ENCODE results near the gene CLEC20A. TPM values are rescaled to one million over a fixed set of nuclear protein-coding genes. Genes with fewer than 3 reads are reported as not detected.
A peak's percentile ranks its signal among the peaks of the same experiment; 100 is the strongest.

The CLEC20A gene
- total and polyA plus RNA-seq, 12 donors, result not detected

DNA sequence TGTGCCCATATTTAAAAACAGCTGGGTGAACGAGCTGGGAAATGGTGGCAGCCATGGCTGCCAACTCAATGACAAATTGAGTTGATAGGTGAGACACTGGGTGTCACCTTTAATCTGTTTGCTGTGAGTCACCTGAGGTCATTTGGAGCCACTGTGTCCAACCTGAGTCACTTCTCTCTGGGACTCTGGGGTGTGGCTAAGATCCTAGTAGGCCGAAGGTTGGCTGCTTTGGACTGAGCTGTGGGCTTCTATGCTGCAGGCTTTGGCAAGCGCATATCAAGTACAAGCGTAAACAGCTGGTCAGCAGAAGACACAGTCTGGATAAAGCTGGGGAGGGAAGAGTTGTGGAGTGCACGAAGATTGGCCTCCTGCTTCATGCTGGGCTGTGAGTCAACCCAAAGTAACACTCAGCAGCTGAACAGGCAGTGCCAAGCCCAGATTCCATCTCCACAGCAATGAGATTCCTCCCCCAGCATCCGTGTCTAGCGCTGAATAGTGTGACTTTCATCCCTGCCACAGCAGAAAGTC lies 40.1 kb upstream of the CLEC20A start:
- H3K9me3 ChIP-seq (replicated peaks in 1 of 3), result no peaks in the 10 kb centered on the region
- intact Hi-C loops (cut with DNase I), result no loop called here
- H3K36me3 ChIP-seq (replicated peaks in 1 of 2), result no peaks in the 10 kb centered on the region
- 50 to 74% (median 60%) methylated on average over 4 to 7 of the region's 7 CpGs for WGBS, 4 donors
- H3K4me1 ChIP-seq (replicated peaks in 1 of 2), result peaks cover 0 to 3% of the 10 kb centered on the region in 2 donors
- H3K27ac ChIP-seq, result peak overlapping the region in 1 of 5 donors; percentile 29
- DNase-seq, result peak in 6 of 7 donors; percentile 49 to 78 (median 63)
- no peaks in the 10 kb centered on the region for H3K27me3 ChIP-seq
- H3K4me3 ChIP-seq, result no peak overlapping the region
- TF ChIP-seq, protein P1, sequence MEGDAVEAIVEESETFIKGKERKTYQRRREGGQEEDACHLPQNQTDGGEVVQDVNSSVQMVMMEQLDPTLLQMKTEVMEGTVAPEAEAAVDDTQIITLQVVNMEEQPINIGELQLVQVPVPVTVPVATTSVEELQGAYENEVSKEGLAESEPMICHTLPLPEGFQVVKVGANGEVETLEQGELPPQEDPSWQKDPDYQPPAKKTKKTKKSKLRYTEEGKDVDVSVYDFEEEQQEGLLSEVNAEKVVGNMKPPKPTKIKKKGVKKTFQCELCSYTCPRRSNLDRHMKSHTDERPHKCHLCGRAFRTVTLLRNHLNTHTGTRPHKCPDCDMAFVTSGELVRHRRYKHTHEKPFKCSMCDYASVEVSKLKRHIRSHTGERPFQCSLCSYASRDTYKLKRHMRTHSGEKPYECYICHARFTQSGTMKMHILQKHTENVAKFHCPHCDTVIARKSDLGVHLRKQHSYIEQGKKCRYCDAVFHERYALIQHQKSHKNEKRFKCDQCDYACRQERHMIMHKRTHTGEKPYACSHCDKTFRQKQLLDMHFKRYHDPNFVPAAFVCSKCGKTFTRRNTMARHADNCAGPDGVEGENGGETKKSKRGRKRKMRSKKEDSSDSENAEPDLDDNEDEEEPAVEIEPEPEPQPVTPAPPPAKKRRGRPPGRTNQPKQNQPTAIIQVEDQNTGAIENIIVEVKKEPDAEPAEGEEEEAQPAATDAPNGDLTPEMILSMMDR (IDR thresholded peaks at IDR 0.05), result no peak
- TF ChIP-seq POLR2A (IDR thresholded peaks at IDR 0.05), result no peak

DNA sequence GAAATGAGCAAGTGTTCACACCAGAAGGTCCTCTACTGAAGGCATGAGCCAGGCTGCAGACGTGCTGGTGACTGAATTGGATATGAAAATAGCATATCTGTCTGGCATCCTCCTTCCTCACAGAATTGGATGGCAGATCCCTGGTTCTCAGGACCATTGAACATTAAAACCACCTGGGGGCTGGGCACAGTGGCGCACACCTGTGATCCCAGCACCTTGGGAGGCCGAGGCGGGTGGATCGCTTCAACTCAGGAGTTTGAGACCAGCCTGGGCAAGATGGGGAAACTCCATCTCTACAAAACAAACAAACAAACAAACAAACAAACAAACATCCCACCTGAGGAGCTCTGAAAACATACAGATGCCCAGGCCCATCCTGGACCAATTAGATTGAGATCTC lies 39.6 kb upstream of the CLEC20A start:
- no peaks in the 10 kb centered on the region for H3K27me3 ChIP-seq
- H3K4me1 ChIP-seq (replicated peaks in 1 of 2), result no peaks in the 10 kb centered on the region
- no peaks in the 10 kb centered on the region for H3K36me3 ChIP-seq (replicated peaks in 1 of 2)
- peak overlapping the region in 1 of 5 donors; percentile 29 for H3K27ac ChIP-seq
- peak in 1 of 7 donors; percentile 30 for DNase-seq
- WGBS, 4 donors, result 92 to 100% (median 95%) methylated on average over 5 of the region's 5 CpGs
- TF ChIP-seq, protein P1 (IDR thresholded peaks at IDR 0.05), result no peak
- no peak for TF ChIP-seq POLR2A (IDR thresholded peaks at IDR 0.05)
- H3K9me3 ChIP-seq (replicated peaks in 1 of 3), result no peaks in the 10 kb centered on the region
- no peak overlapping the region for H3K4me3 ChIP-seq
- intact Hi-C loops (cut with DNase I), result no loop called here

DNA sequence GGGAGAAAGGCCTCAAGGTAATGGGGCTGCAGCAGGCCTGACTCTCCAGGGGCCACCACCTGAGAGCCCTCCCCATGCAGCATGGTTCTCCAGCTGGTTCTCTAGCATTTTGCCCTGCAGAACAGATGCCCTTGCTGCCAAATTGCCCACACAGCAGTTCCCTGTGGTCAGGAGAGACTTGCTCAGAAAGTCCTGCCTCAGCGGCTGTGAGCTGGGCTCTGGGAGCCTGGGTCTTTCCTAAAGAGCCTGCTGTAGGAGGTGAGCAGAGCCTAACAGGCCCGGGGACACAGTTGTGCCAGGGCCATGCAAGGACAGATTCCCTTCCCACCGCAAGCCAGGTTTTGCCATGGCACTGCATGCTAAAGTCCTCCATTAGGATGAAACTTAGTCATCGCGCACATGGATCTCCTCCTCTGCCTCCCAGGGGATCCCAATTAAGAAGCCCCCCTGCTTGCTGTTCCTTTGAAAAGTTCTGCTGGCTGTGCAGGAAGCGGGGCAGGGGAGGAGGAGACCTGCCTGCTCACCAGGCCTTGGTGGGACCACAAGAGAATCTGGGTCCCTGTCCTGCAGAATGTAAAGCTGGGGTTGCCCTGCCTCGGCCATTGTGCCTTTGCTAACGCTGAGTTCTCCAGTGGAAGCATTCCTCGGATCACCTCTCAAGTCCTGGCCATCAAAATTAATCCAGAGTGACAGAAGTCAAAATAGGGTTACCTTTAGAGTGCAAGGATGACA lies 37.5 kb upstream of the CLEC20A start:
- DNase-seq, result peak in 1 of 7 donors; percentile 35
- no peaks in the 10 kb centered on the region for H3K9me3 ChIP-seq (replicated peaks in 1 of 3)
- TF ChIP-seq, protein P1 (IDR thresholded peaks at IDR 0.05), result no peak
- TF ChIP-seq POLR2A (IDR thresholded peaks at IDR 0.05), result no peak
- no peaks in the 10 kb centered on the region for H3K27me3 ChIP-seq
- no peaks in the 10 kb centered on the region for H3K36me3 ChIP-seq (replicated peaks in 1 of 2)
- WGBS, 4 donors, result 94 to 96% (median 95%) methylated on average over 5 to 9 of the region's 9 CpGs
- H3K4me3 ChIP-seq, result no peak overlapping the region
- intact Hi-C loops (cut with DNase I), result loop anchor here in 1 of 2 donors (5.0 kb wide), 1 partner anchor 468 kb away; no protein-coding TSS in a partner anchor
- H3K27ac ChIP-seq, result no peak overlapping the region
- H3K4me1 ChIP-seq (replicated peaks in 1 of 2), result no peaks in the 10 kb centered on the region

DNA sequence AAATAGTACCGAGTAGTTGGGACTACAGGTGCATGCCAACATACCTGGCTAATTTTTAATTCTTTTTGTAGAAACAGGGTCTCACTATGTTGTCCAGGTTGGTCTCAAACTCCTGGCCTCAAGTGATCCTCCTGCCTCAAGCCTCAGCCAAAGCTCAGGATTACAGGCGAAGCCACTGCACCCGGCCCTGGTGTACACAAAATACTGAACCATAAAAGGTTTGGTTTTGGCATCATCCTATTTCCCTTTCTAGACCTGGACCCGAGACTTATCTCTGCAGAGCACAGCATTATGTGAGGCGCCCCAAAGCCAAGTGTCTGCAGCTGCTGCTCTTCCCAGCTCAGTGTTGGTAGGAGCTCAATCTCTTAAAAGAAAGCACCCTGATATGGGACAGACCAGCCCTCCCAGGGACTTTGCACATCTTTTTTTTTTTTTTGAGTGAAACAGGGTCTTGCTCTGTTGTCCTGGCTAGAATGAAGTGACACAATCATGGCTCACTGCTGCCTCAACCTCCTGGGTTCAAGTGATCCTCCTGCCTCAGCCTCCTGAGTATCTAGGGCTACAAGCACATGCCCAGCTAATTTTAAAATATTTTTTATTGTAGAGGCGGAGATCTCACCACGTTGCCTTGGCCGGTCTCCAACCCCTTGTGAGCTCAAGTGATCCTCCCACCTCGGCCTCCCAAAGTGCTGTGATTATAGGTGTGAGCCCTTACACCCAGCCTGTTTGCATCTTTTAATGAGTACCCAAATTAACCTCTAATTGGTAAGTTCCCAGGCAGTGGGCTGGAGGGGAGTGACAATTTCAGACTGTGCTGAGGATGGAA lies 36.6 kb upstream of the CLEC20A start:
- 73 to 83% (median 80%) methylated on average over 9 of the region's 9 CpGs for WGBS, 4 donors
- H3K4me3 ChIP-seq, result no peak overlapping the region
- no peak overlapping the region for H3K27ac ChIP-seq
- no peaks in the 10 kb centered on the region for H3K9me3 ChIP-seq (replicated peaks in 1 of 3)
- DNase-seq, result peak in 1 of 7 donors; percentile 43
- no peaks in the 10 kb centered on the region for H3K36me3 ChIP-seq (replicated peaks in 1 of 2)
- intact Hi-C loops (cut with DNase I), result loop anchor here in 1 of 2 donors (5.0 kb wide), 1 partner anchor 469 kb away; no protein-coding TSS in a partner anchor
- no peaks in the 10 kb centered on the region for H3K27me3 ChIP-seq
- TF ChIP-seq POLR2A (IDR thresholded peaks at IDR 0.05), result no peak
- TF ChIP-seq, protein P1 (IDR thresholded peaks at IDR 0.05), result no peak
- no peaks in the 10 kb centered on the region for H3K4me1 ChIP-seq (replicated peaks in 1 of 2)

Measured in adrenal gland (tissue), 12 donors.